Stimulated activated CD4-positive, alpha-beta T cell treated with anti-CD3 and anti-CD28 coated beads, Interleukin-4, amount 100 ng/mL, for 48 hours (primary cell): ENCODE data around the gene CCDC33.
"Not testable (repeated sequence)": the region's sequence is repeated elsewhere in the genome, so short reads cannot be mapped to it uniquely, and the experiment has no call there.

ENCODE experiments used
- DNase-seq, 2 donors: peaks; one replicate each; pipeline ENCODE4 v3.0.0-alpha.2; 2020; ENCODE audit warnings: low read depth in 2 of 2

Gene CCDC33

GRCh38 chr15:74333093-74333492, 97.0 kb downstream of the CCDC33 start:
- no peak for DNase-seq

GRCh38 chr15:74333662-74334061, 97.5 kb downstream of the CCDC33 start:
- DNase-seq, result no peak

- DNase-seq, result no peak
These were observed 98.0 kb downstream of the CCDC33 start for GRCh38 chr15:74334127-74334526.

- DNase-seq, result no peak
These were observed 99.3 kb downstream of the CCDC33 start for GRCh38 chr15:74335396-74335795.

GRCh38 chr15:74336061-74337005, 100.2 kb downstream of the CCDC33 start:
- DNase-seq, result no peak

- DNase-seq, result no peak
These were observed 101.0 kb downstream of the CCDC33 start for GRCh38 chr15:74337146-74337545.

- DNase-seq, result no peak
These were observed 101.6 kb downstream of the CCDC33 start for GRCh38 chr15:74337607-74338211.

- DNase-seq, result no peak
These were observed 102.5 kb downstream of the CCDC33 start for GRCh38 chr15:74338676-74339075.

- no peak for DNase-seq
These were observed 103.2 kb downstream of the CCDC33 start for GRCh38 chr15:74339371-74339770.

- DNase-seq, result no peak
These were observed 104.0 kb downstream of the CCDC33 start for GRCh38 chr15:74340150-74340549.

DNA sequence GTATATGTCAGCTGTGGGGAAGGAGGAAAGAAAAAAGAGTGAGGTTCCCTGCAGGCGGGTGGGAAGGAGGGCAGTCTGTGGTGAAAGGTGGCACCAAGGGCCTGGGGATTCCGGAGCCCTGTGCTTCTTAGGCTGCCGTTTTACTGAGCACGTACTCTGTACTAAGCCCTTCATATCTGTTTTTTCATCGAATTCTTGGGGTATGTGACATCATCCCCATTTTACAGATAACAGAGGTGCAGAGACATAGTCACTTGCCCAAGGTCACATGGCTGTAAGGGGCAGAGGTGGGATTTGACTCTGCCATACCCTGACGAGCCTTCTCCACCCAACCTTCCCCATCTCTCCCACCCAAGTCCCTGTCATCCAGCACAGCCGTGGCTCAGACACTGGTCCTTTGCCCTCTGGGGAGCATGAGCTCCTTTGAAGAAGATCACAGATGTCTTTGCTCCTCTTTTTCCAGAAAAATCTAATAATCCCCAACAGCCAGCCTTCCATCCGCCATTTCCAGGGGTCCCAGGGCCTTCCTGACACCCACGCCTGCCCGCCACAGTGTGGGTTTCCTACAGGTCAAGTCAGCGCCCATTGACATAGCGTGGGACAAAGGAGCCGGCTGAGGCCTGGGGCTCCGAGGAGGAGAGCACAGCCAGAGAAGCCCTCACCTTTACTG, 107.1 kb downstream of the CCDC33 start:
- no peak for DNase-seq

DNA sequence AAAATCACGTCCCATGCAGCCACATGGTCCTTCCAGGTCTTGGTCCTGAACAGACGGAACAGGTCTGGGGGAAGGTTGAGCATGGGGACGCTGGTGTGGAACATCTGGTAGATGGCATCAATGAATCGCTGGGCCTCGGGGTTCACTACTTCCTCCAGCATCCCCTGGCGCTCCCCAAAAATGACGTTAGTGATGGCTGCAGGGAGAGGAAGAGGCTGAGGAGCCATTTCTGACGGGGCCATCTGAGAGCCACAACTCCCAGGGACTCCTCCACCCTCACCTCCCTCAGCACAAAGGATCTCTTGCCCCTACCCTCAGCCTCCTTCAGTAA, 107.6 kb downstream of the CCDC33 start:
- DNase-seq, result no peak

DNA sequence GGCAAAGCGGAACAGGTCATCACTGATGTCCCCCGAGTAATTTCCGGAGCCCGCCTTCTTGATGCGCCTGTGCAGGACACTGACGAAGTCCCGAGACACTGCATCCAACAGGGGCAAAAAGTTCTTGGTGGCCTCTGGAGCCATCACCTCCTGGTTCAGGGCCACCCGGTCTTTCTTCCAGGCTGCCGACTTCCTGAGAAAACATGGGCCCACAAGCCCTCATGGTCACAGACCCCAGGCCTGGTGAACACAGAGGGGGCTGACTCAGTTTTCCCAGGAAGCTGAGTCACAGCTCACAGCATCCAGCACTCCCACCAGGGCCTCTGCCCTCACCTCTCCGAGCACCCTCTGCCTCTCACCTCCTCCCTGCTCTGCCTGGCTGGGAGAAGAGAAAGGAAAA, 108.9 kb downstream of the CCDC33 start:
- DNase-seq, result no peak

DNA sequence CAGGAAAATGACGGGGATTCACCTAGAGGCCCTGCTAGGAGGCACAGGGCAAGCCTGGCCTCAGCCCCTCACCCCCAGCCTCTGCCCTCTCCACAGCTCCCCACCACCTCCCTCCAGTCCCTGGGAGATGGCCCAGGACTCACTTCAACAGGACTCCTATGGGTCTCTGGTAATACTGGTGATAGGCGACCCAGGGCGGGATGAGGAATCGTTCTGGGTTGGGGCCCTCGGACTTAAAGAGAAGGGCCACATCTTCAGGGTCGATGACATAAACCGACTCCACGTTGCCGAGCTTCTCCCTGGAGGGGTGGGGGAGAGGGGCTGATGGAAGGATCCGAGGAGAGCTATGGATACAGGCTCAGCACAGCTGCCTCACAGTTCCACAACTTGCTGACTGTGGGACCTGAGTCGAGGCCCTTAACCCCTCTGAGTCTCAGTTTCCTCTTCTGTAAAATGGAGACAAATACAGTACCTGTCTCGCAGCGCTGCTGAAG, 111.7 kb downstream of the CCDC33 start:
- DNase-seq, result no peak

GRCh38 chr15:74349241-74349778, 113.2 kb downstream of the CCDC33 start:
- no peak for DNase-seq

GRCh38 chr15:74350295-74351275, 114.5 kb downstream of the CCDC33 start:
- no peak for DNase-seq

GRCh38 chr15:74351670-74352069, 115.5 kb downstream of the CCDC33 start:
- DNase-seq, result no peak

GRCh38 chr15:74352393-74352910, 116.3 kb downstream of the CCDC33 start:
- DNase-seq, result no peak

GRCh38 chr15:74353992-74354391, 117.9 kb downstream of the CCDC33 start:
- not testable (repeated sequence) for DNase-seq

DNA sequence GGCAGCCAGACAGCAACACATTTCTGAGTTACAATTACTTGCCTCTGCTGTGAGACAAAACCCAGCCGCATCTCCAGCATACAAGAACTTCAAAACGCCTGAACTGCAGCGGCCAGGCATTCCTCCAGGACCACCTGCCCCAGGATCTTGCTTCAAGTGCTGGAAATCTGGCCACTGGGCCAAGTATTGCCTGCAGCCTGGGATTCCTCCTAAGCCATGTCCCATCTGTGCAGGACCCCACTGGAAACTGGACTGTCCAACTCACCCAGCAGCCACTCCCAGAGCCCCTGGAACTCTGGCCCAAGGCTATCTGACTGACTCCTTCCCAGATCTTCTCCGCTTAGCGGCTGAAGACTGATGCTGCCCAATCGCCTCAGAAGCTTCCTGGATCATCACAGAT, 119.9 kb downstream of the CCDC33 start:
- not testable (repeated sequence) for DNase-seq

- DNase-seq, result not testable (repeated sequence)
These were observed 121.4 kb downstream of the CCDC33 start for GRCh38 chr15:74357514-74357913.
